ENCODE data around the gene NSRP1.

GRCh38 chr17:30174556-30174955 is 57.9 kb downstream of the NSRP1 start:
- TF ChIP-seq REST (IDR thresholded peaks at IDR 0.05), result no peak
- no peak for TF ChIP-seq RAD21 (IDR thresholded peaks at IDR 0.05)
- no peak for TF ChIP-seq CTCF (IDR thresholded peaks at IDR 0.05; ENCODE audit: low read depth, low read length, missing input control)
- TF ChIP-seq ZBTB33 (IDR thresholded peaks at IDR 0.05), result no peak
- no peak for TF ChIP-seq EGR1 (IDR thresholded peaks at IDR 0.05; ENCODE audit: low read depth in 2 of 2)
- no peak for TF ChIP-seq TAF1 (conservative IDR thresholded peaks at IDR 0.05)
- no peak for TF ChIP-seq MAX (IDR thresholded peaks at IDR 0.05)
- no peak for TF ChIP-seq SP1 (IDR thresholded peaks at IDR 0.05)
- TF ChIP-seq ATF3 (IDR thresholded peaks at IDR 0.05), result no peak
- no peak for TF ChIP-seq GABPA (IDR thresholded peaks at IDR 0.05 in 1 of 2, conservative IDR thresholded peaks at IDR 0.05 in 1 of 2)
- no peak for TF ChIP-seq JUND (IDR thresholded peaks at IDR 0.05)
- TF ChIP-seq YY1 (IDR thresholded peaks at IDR 0.05), result no peak
- TF ChIP-seq HNF4A (conservative IDR thresholded peaks at IDR 0.05), result no peak
- no peak for TF ChIP-seq RXRA (IDR thresholded peaks at IDR 0.05)
